ENCODE data around the gene DPYSL3.

GRCh38 chr5:147348046-147348445, 161.8 kb downstream of the DPYSL3 start:
- TF ChIP-seq, protein P1, sequence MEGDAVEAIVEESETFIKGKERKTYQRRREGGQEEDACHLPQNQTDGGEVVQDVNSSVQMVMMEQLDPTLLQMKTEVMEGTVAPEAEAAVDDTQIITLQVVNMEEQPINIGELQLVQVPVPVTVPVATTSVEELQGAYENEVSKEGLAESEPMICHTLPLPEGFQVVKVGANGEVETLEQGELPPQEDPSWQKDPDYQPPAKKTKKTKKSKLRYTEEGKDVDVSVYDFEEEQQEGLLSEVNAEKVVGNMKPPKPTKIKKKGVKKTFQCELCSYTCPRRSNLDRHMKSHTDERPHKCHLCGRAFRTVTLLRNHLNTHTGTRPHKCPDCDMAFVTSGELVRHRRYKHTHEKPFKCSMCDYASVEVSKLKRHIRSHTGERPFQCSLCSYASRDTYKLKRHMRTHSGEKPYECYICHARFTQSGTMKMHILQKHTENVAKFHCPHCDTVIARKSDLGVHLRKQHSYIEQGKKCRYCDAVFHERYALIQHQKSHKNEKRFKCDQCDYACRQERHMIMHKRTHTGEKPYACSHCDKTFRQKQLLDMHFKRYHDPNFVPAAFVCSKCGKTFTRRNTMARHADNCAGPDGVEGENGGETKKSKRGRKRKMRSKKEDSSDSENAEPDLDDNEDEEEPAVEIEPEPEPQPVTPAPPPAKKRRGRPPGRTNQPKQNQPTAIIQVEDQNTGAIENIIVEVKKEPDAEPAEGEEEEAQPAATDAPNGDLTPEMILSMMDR (IDR thresholded peaks at IDR 0.05): no peak
- TF ChIP-seq EP300 (IDR thresholded peaks at IDR 0.05): no peak

Measured in tibial nerve (tissue), 4 donors.